Trophoblast cell (in vitro differentiated cells and primary cell): ENCODE data around the gene TSC2.
"Not testable (repeated sequence)": the region's sequence is repeated elsewhere in the genome, so short reads cannot be mapped to it uniquely, and the experiment has no call there.

Source experiments
- DNase-seq, 2 donors: peaks; one replicate each; pipeline ENCODE4 v3.0.0-alpha.2; 2016
- H2AFZ ChIP-seq: 2 replicates; pipeline ENCODE4 v1.6.1; 2013; ENCODE audit warnings: low read length, moderate library complexity, mild to moderate bottlenecking; ENCODE audit not compliant: insufficient read depth, poor library complexity
- H2AK5ac ChIP-seq: 2 replicates; pipeline ENCODE4 v1.6.1; 2013; ENCODE audit warnings: mild to moderate bottlenecking, low read length
- H2BK120ac ChIP-seq: 2 replicates; pipeline ENCODE4 v1.6.1; 2013; ENCODE audit warnings: low read length, mild to moderate bottlenecking, moderate library complexity; ENCODE audit not compliant: insufficient read depth, poor library complexity
- H2BK12ac ChIP-seq: 2 replicates; pipeline ENCODE4 v1.6.1; 2013; ENCODE audit warnings: mild to moderate bottlenecking, low read length, moderate library complexity
- H2BK5ac ChIP-seq: 2 replicates; pipeline ENCODE4 v1.6.1; 2013; ENCODE audit warnings: low read length, low read depth, moderate library complexity, mild to moderate bottlenecking; ENCODE audit not compliant: poor library complexity
- H3K14ac ChIP-seq: 2 replicates; pipeline ENCODE4 v1.6.1; 2013; ENCODE audit warnings: mild to moderate bottlenecking, low read length
- H3K18ac ChIP-seq: 2 replicates; pipeline ENCODE4 v1.6.1; 2013; ENCODE audit warnings: mild to moderate bottlenecking, low read length
- H3K23ac ChIP-seq: 2 replicates; pipeline ENCODE4 v1.6.1; 2013; ENCODE audit warnings: low read length
- H3K27ac ChIP-seq: 2 replicates; pipeline ENCODE4 v1.5.1; 2013; ENCODE audit warnings: low read depth, mild to moderate bottlenecking, inconsistent platforms, low read length, moderate library complexity
- H3K27me3 ChIP-seq: 2 replicates; pipeline ENCODE4 v1.6.1; 2013; ENCODE audit warnings: inconsistent platforms, mild to moderate bottlenecking, low read length, moderate library complexity; ENCODE audit not compliant: insufficient read depth
- H3K36me3 ChIP-seq, 2 experiments: 1 replicate in 1 of 2; 2 replicates in 1 of 2; pipeline ENCODE4 v1.6.1; 2013; ENCODE audit warnings: low read length in 2 of 2, mild to moderate bottlenecking in 2 of 2, moderate library complexity in 1 of 2; ENCODE audit not compliant: insufficient read depth in 2 of 2, control insufficient read depth in 1 of 2
- H3K4ac ChIP-seq: 2 replicates; pipeline ENCODE4 v1.6.1; 2013; ENCODE audit warnings: low read depth, mild to moderate bottlenecking, low read length, moderate library complexity
- H3K4me1 ChIP-seq, 2 experiments: 1 replicate in 1 of 2; 2 replicates in 1 of 2; pipeline ENCODE4 v1.6.1; 2013; ENCODE audit warnings: low read length in 2 of 2, mild to moderate bottlenecking in 2 of 2, moderate library complexity in 1 of 2; ENCODE audit not compliant: insufficient read depth in 2 of 2, control insufficient read depth in 1 of 2
- H3K4me2 ChIP-seq: 2 replicates; pipeline ENCODE4 v1.6.1; 2013; ENCODE audit warnings: inconsistent platforms, mild to moderate bottlenecking, low read length, moderate library complexity
- H3K4me3 ChIP-seq: 2 replicates; pipeline ENCODE4 v1.5.1; 2013; ENCODE audit warnings: mild to moderate bottlenecking, low read depth, low read length, inconsistent platforms
- H3K79me1 ChIP-seq: one replicate; pipeline ENCODE4 v1.6.1; 2013; ENCODE audit warnings: low read length
- H3K79me2 ChIP-seq: 2 replicates; pipeline ENCODE4 v1.6.1; 2013; ENCODE audit warnings: low read length, mild to moderate bottlenecking; ENCODE audit not compliant: control insufficient read depth, insufficient read depth, poor library complexity
- H3K9ac ChIP-seq: 2 replicates; pipeline ENCODE4 v1.6.1; 2013; ENCODE audit warnings: mild to moderate bottlenecking, low read length
- H3K9me3 ChIP-seq: 2 replicates; pipeline ENCODE4 v1.6.1; 2013; ENCODE audit warnings: low read depth, mild to moderate bottlenecking, control low read depth, inconsistent platforms, low read length; ENCODE audit not compliant: insufficient read depth
- H4K12ac ChIP-seq: 2 replicates; pipeline ENCODE4 v1.6.1; 2013; ENCODE audit warnings: low read depth, mild to moderate bottlenecking, low read length, moderate library complexity
- H4K8ac ChIP-seq: 2 replicates; pipeline ENCODE4 v1.6.1; 2013; ENCODE audit warnings: low read depth, mild to moderate bottlenecking, low read length, moderate library complexity
- H4K91ac ChIP-seq: one replicate; pipeline ENCODE4 v1.6.1; 2013; ENCODE audit warnings: low read depth, mild to moderate bottlenecking, low read length, moderate library complexity
- WGBS: extraction: QIAGEN DNeasy Blood & Tissue Kit; methylation state at CpG from one replicate; pipeline ENCODE4 v1.1.7; 2013; ENCODE audit warnings: missing lambda C conversion rate; ENCODE audit not compliant: insufficient read length, insufficient coverage; ENCODE audit errors: extremely low coverage; 5-methylcytosine and 5-hydroxymethylcytosine counted together

The TSC2 gene

GRCh38 chr16:2114225-2114624 lies 66.4 kb downstream of the TSC2 start:
- not testable (repeated sequence) for H3K9me3 ChIP-seq, H3K9ac ChIP-seq, H3K18ac ChIP-seq, H3K4ac ChIP-seq, H2AFZ ChIP-seq, H3K4me1 ChIP-seq, H2AK5ac ChIP-seq, H3K23ac ChIP-seq, H4K91ac ChIP-seq, H2BK5ac ChIP-seq, DNase-seq, H3K27ac ChIP-seq, H3K79me2 ChIP-seq, H3K14ac ChIP-seq, H4K8ac ChIP-seq, H3K79me1 ChIP-seq, H4K12ac ChIP-seq, H3K27me3 ChIP-seq, H2BK12ac ChIP-seq, H2BK120ac ChIP-seq, H3K4me3 ChIP-seq, H3K4me2 ChIP-seq
- peaks cover 39 to 52% of the 10 kb centered on the region in 2 experiments for H3K36me3 ChIP-seq
- no CpG with 5 or more reads among the region's 26 CpGs for WGBS

- not testable (repeated sequence) for H2AK5ac ChIP-seq, H4K8ac ChIP-seq, H3K14ac ChIP-seq, H3K79me1 ChIP-seq, H2BK120ac ChIP-seq, H3K4me2 ChIP-seq, H3K18ac ChIP-seq, H3K27me3 ChIP-seq, H4K12ac ChIP-seq, H3K4me3 ChIP-seq, H4K91ac ChIP-seq, DNase-seq, H3K23ac ChIP-seq, H2AFZ ChIP-seq, H2BK5ac ChIP-seq, H3K9me3 ChIP-seq, H3K9ac ChIP-seq, H3K27ac ChIP-seq, H2BK12ac ChIP-seq, H3K79me2 ChIP-seq, H3K4me1 ChIP-seq, H3K4ac ChIP-seq
- WGBS = no CpG with 5 or more reads among the region's 34 CpGs
- peaks cover 31 to 44% of the 10 kb centered on the region in 2 experiments for H3K36me3 ChIP-seq
Measured at GRCh38 chr16:2114885-2115590, 67.3 kb downstream of the TSC2 start.

DNA sequence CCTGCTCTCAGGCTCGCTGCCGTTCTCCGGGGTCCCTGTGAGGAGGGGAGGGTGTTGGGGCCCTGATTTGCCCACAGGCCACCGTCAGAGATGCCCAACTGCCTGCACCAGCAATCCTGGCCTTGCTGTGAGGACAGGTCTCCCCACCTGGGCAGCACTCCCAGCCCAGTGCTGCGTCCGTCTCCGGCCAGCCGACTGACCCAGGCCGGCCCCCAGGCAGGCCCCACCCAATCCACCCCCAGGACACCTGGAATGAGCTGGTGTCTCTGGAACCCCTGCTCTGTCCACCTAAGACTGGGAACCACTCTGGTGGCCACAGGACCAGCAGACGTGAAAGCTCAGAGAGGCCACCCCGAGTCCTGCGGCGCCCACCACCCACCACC lies 67.8 kb downstream of the TSC2 start:
- H3K9ac ChIP-seq = no peak overlapping the region

DNA sequence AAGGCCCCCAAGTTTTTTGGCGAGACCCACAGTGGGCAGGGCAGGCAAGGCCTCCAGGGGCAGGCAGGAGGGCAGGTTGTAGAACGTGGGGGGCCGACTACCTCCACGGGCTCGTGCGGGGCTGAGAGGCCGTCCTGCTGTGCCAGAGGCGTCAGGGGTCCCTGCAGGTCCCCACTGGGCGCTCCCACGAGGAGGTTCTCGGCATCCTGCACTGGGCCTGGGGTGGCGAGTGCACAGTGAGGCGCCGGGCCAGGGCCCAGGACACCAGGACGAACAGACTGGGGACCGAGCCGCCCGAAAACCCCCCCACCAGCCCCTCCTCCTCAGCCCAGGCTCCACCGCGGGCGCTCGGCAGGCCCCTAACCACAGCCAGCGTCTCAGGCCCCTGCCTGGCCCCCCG lies 68.6 kb downstream of the TSC2 start:
- not testable (repeated sequence) for H4K91ac ChIP-seq, H3K9me3 ChIP-seq, H3K4me1 ChIP-seq, H2BK5ac ChIP-seq, H2BK12ac ChIP-seq, H4K12ac ChIP-seq, H2AK5ac ChIP-seq, H3K18ac ChIP-seq, H3K79me1 ChIP-seq, H3K27me3 ChIP-seq, H3K23ac ChIP-seq, H3K9ac ChIP-seq, H2AFZ ChIP-seq, H2BK120ac ChIP-seq, H3K79me2 ChIP-seq, H3K4me2 ChIP-seq, H3K14ac ChIP-seq, H3K4me3 ChIP-seq, H3K27ac ChIP-seq, DNase-seq, H3K4ac ChIP-seq, H4K8ac ChIP-seq
- peaks cover 17 to 30% of the 10 kb centered on the region in 2 experiments for H3K36me3 ChIP-seq
- no CpG with 5 or more reads among the region's 24 CpGs for WGBS

More for the DNA sequence above, 67.8 kb downstream of the TSC2 start:
- H3K18ac ChIP-seq = no peak overlapping the region
- H3K27ac ChIP-seq = no peak overlapping the region
- no peak overlapping the region for H4K8ac ChIP-seq
- peaks cover 25 to 38% of the 10 kb centered on the region in 2 experiments for H3K36me3 ChIP-seq
- no peak overlapping the region for H3K4ac ChIP-seq
- H3K79me1 ChIP-seq = no peaks in the 10 kb centered on the region
- H2BK12ac ChIP-seq = no peak overlapping the region
- H3K23ac ChIP-seq = no peak overlapping the region
- no peaks in the 10 kb centered on the region for H3K9me3 ChIP-seq
- no peak overlapping the region for H4K91ac ChIP-seq
- H2AFZ ChIP-seq = no peak overlapping the region
- no peak overlapping the region for H4K12ac ChIP-seq
- H2BK5ac ChIP-seq = no peak overlapping the region
- H3K79me2 ChIP-seq = no peaks in the 10 kb centered on the region
- H2BK120ac ChIP-seq = no peak overlapping the region
- no peak for DNase-seq
- H3K14ac ChIP-seq = no peak overlapping the region
- H3K4me1 ChIP-seq = no peaks in the 10 kb centered on the region
- no peak overlapping the region for H3K4me3 ChIP-seq
- H2AK5ac ChIP-seq = no peak overlapping the region
- WGBS = no CpG with 5 or more reads among the region's 13 CpGs
- H3K4me2 ChIP-seq = no peak overlapping the region
- no peaks in the 10 kb centered on the region for H3K27me3 ChIP-seq
